Panc1 (cell line): ENCODE measurements around the gene SENP6.
"Not testable (repeated sequence)": the region's sequence is repeated elsewhere in the genome, so short reads cannot be mapped to it uniquely, and the experiment has no call there.

Source experiments
- POLR2AphosphoS5 ChIP-seq: IDR thresholded peaks from 2 replicates; pipeline ENCODE4 v1.6.1; 2012; ENCODE audit warnings: mild to moderate bottlenecking, low read depth, low read length, moderate library complexity
- TCF7L2 ChIP-seq: IDR thresholded peaks from 2 replicates; pipeline ENCODE4 v1.6.1; 2011; ENCODE audit warnings: mild to moderate bottlenecking, low read depth, low read length, inconsistent platforms
- TF ChIP-seq, protein P1 (sequence below): fragments of 450-650 bp; IDR thresholded peaks from 2 replicates; pipeline ENCODE4 v1.5.1; 2017; ENCODE audit warnings: mild to moderate bottlenecking

DNA sequence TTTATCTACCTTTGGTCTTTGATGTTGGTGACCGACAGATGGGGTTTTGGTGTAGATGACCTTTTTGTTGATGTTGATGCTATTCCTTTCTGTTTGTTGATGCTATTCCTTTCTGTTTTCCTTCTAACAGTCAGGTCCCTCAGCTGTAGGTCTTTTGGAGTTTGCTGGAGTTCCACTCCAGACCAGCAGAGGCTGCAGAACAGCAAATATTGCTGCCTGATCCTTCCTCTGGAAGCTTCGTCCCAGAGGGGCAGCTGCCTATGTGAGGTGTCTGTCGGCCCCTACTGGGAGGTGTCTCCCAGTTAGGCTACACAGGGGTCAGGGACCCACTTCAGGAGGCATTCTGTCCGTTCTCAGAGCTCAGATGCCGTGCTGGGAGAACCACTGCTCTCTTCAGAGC lies 85.9 kb downstream of the SENP6 start:
- TF ChIP-seq, protein P1, sequence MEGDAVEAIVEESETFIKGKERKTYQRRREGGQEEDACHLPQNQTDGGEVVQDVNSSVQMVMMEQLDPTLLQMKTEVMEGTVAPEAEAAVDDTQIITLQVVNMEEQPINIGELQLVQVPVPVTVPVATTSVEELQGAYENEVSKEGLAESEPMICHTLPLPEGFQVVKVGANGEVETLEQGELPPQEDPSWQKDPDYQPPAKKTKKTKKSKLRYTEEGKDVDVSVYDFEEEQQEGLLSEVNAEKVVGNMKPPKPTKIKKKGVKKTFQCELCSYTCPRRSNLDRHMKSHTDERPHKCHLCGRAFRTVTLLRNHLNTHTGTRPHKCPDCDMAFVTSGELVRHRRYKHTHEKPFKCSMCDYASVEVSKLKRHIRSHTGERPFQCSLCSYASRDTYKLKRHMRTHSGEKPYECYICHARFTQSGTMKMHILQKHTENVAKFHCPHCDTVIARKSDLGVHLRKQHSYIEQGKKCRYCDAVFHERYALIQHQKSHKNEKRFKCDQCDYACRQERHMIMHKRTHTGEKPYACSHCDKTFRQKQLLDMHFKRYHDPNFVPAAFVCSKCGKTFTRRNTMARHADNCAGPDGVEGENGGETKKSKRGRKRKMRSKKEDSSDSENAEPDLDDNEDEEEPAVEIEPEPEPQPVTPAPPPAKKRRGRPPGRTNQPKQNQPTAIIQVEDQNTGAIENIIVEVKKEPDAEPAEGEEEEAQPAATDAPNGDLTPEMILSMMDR: not testable (repeated sequence)
- not testable (repeated sequence) for TF ChIP-seq TCF7L2, POLR2AphosphoS5
